LoVo (cell line): ENCODE measurements around the gene RABGAP1L.
"Not testable (repeated sequence)": the region's sequence is repeated elsewhere in the genome, so short reads cannot be mapped to it uniquely, and the experiment has no call there.

Experiments used
- DNase-seq: peaks from one replicate; pipeline ENCODE4 v3.0.0-alpha.2; 2016; ENCODE audit warnings: low spot score

The RABGAP1L gene

GRCh38 chr1:174159252-174160108 is at the start of gene RABGAP1L:
TSS of gene RABGAP1L (plus strand) at chr1:174159520.
- peak; percentile 93 for DNase-seq

DNA sequence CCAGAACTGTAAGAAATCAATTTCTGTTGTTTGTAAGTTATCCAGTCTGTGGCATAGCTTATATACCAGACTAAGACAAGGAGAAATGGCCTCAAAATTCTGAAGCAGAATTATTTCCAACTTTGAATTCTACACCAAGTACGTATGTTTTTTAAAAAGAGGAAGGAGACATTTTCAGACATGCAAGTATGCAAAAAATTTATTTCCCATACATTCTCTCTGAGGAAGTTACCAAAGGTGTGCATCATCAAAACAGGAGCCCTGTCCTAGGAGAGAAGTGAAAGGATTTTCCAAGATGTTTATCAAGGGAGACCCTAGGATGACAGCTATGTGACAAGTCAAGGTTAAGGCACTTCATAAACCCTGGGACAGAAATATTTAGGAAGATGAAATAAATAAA is 49.3 kb upstream of the RABGAP1L start:
- no peak for DNase-seq

GRCh38 chr1:174112489-174113162 is 46.7 kb upstream of the RABGAP1L start:
- no peak for DNase-seq

GRCh38 chr1:174114106-174114505 is 45.2 kb upstream of the RABGAP1L start:
- no peak for DNase-seq

DNA sequence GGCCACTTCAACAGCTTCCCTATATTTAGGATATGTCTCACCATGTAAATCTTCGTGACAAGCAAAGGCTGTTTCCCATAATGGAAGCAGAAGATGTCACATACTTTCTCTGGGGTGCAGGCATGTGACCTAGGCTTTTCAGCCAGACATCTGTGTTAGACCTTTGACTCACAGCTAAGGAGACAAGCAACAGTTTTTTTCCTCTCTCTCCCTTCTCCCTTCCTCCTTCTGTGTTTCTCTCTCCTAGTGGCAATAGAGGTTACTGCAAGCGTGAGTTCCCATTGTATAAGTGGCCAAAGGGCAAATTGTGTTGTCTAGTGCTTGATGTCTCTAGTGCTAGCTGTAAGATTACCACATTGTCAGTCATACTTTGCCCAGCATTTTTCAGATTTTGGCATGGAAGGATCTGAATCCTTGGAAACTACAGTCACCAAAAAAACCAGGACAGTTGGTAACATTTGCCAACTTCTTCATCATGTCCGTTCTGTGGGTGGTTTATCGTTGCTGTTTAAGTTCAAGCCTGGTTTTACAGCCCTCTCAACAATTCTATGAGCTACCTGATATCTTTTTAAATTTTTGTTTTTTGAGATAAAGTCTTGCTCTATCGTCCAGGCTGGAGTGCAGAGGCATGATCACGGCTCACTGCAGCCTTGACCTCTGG is 44.4 kb upstream of the RABGAP1L start:
- peak; percentile 65 for DNase-seq

GRCh38 chr1:174116042-174116441 is 43.3 kb upstream of the RABGAP1L start:
- DNase-seq, result peak; percentile 20

DNA sequence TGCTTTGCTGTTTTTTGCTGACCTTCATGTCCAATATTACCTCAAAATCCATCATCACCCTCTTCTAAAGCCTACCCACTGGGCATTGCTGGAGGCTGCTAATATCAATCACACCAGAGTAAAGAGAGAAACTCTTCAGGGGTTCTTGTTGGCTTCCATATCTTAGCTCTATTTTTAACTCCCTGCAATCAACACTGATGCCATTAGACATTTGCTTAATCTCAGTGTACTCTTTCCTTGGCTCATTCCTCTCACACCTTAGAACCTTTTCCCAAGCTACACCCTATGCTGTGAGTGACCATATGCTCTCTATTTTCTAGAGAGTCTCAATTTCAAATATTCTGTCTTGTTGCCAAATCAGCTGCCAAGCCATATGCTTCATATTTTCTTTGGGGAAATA is 40.6 kb upstream of the RABGAP1L start:
- DNase-seq, result no peak

- not testable (repeated sequence) for DNase-seq
Measured at GRCh38 chr1:174122318-174122717, 37.0 kb upstream of the RABGAP1L start.

DNA sequence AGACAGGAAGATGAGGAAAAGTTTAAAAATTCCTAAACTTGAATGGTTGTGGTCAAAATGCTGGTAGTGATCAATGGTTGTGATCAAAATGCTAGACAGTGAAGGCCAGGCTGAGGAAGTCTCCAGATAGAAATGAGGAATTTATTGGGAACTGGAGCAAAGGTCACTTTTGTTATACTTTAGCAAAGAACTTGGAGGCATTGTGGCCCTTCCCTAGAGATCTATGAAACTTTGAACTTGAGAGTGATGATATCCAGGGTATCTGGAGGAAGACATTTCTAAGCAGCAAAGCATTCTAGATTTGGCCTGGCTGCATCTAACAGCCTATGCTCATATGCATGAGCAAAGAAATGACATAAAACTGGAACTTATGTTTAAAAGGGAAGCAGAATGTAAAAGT is 35.5 kb upstream of the RABGAP1L start:
- DNase-seq, result no peak

GRCh38 chr1:174127176-174127575 is 32.1 kb upstream of the RABGAP1L start:
- DNase-seq, result not testable (repeated sequence)

DNA sequence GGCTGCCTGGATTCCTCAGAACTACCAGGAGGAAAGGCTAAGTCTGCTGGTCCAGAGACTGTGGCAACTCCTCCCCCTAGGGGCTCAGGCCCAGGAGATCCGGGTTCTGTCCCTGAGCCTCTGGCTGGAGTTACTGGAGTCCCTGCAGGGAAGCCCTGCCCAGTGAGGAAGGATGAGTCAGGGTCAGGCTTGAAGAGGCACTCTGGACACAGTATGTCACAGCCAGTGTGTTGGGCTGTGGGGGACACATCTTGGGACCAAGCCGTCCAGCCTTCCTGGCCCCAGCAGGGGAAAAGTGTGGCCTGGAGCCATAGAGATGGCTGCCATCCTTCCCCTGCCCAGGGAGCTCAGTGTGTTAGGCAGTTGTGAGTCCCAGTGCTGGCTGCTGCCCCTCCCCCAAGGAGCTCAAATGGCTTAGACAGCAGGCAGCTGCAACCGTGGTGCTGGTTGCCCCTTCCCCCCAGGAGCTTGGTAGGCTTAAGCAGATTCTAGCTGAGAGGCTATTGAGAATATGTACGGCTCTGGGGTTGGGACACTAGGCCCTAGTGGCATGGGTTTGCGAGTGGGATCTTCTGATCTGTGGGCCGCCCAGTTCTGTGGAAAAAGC is 28.2 kb upstream of the RABGAP1L start:
- DNase-seq, result no peak

- no peak for DNase-seq
Measured at GRCh38 chr1:174134003-174134659, 25.2 kb upstream of the RABGAP1L start.

DNA sequence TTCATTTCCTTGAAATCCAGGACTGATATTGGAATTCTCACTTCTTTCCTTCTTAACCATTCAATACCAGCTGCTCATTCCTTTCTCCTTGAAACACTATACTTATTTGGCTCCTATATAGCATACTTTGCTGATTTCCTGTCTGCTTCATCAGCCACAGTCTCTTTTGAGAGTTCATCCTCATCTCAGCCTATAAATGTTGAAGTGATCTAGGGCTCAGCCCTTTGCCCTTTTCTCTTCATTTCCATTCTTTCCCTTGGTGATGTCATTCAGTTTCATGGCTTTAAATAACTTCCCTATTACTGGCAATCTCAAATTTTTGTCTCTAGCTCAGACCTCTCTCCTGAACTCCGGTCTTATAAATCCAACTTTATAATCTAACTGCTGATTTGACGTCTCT is 24.1 kb upstream of the RABGAP1L start:
- no peak for DNase-seq

GRCh38 chr1:174136714-174137113 is 22.6 kb upstream of the RABGAP1L start:
- DNase-seq, result no peak

- no peak for DNase-seq
Measured at GRCh38 chr1:174142836-174143235, 16.5 kb upstream of the RABGAP1L start.

DNA sequence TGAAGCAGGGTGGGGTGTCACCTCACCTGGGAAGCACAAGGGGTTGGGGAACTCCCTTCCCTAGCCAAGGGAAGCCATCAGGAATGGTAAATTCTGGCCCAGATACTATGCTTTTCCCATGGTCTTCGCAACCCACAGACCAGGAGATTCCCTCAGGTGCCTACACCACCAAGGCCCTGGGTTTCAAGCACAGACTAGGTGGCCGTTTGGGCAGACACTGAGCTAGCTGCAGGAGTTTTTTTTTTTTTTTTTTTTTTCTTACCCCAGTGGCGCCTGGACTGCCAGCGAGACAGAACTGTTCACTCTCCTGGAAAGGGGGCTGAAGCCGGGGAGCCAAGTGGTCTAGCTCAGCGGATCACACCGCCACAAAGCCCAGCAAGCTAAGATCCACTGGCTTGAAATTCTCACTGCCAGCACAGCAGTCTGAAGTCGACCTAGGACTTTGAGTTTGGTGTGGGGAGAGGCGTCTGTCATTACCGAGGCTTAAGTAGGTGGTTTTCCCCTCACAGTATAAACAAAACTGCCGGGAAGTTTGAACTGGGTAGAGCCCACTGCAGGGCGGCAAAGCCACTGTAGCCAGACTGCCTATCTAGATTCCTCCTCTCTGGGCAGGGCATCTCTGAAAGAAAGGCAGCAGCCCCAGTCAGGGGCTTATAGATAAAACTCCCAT is 15.5 kb upstream of the RABGAP1L start:
- peak; percentile 9 for DNase-seq

DNA sequence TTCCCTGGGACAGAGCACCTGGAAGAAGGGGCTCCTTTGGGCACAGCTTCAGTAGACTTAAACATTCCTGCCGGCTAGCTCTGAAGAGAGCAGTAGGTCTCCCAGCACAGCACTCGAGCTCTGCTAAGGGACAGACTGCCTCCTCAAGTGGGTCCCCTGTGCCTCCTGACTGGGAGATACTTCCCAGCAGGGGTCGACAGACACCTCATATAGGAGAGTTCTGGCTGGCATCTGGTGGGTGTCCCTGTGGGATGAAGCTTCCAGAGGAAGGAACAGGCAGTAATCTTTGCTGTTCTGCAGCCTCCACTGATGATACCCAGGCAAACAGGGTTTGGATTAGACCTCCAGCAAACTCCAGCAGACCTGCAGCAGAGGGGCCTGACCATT is 14.9 kb upstream of the RABGAP1L start:
- not testable (repeated sequence) for DNase-seq

- DNase-seq, result no peak
Measured at GRCh38 chr1:174149216-174149615, 10.1 kb upstream of the RABGAP1L start.

DNA sequence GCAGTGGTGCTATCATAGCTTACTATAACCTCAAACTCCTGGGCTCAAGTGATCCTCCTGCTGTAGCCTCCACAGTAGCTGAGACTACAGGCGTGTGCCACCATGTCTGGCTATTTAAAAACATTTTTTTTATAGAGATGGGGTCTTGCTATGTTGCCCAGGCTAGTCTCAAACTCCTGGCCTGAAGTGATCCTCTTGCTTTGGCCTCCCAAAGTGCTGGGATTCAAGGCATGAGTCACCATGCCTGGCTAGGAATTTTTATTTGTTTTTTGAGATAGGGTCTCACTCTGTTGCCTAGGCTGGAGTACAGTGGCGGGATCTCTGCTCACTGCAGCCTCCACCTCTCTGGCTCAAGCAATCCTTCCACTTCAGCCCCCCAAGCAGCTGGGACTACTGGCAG is 8.8 kb upstream of the RABGAP1L start:
- DNase-seq, result no peak

DNA sequence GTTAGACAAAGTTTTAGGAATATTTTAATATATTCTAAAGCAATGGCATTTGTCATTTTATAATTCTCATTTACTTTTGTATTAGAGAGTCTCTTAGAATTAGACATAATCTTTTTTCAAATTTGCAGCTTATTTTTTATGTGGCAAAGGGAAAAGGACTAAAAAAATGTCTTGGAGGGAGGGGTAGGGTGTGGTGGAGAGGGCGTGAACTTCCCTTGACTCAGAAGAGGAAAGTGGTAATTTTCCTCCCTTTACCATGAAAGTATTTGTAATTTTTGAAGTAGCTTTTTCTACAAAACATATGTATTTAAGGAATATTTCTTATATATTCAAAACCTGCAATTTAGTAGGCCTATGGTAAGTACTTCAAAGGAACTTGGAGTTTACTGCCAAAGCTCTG is 6.9 kb upstream of the RABGAP1L start:
- no peak for DNase-seq

- no peak for DNase-seq
Measured at GRCh38 chr1:174153085-174153824, 6.1 kb upstream of the RABGAP1L start.
